22Rv1 (cell line): ENCODE data around the gene TFAP2A.

Experiments used
- CTCF ChIP-seq: fragments of 450-650 bp; IDR thresholded peaks from 2 replicates; pipeline ENCODE4 v1.5.1; 2017; ENCODE audit warnings: mild to moderate bottlenecking
- ZFX ChIP-seq: fragments of 450-650 bp; IDR thresholded peaks from 2 replicates; pipeline ENCODE4 v1.6.1; 2017; ENCODE audit warnings: antibody characterized with exemption, borderline replicate concordance

- TF ChIP-seq CTCF (no peak), ZFX (no peak)
Measured at GRCh38 chr6:10460096-10460495, 45.2 kb upstream of the TFAP2A start.
